Left colon (tissue), 2 donors: ENCODE measurements around the gene PTPN5. TPM values are rescaled to one million over a fixed set of nuclear protein-coding genes. Genes with fewer than 3 reads are reported as not detected.
"Not testable (repeated sequence)": the region's sequence is repeated elsewhere in the genome, so short reads cannot be mapped to it uniquely, and the experiment has no call there.

Experiments used
- ATAC-seq: fragments of 200-7000 bp; cut with Tn5 transposase; one replicate; pipeline ENCODE4 v1.9.1; 2020; ENCODE audit warnings: mild to moderate bottlenecking, moderate library complexity
- DNase-seq, 2 donors: peaks; one replicate each; pipeline ENCODE4 v3.0.0-alpha.2; 2020
- intact Hi-C, 2 donors: fragments of 100-400 bp; cut with DNase I in 1 of 2; cut with micrococcal nuclease in 1 of 2; formaldehyde crosslinking; loops; one replicate each; pipeline versions ENCODE4 v1.11.2 to v1.14.0; 2022; cut with DNase I, micrococcal nuclease
- long read RNA-seq: library from polyadenylated mRNA; unstranded; transcript quantifications from one replicate; pipeline ENCODE4 v2.0.0, GENCODE V29; 2021
- total RNA-seq, 2 donors: library from RNA; stranded (reverse); fragmentation: NEBNext Ultra II Directional; extraction: Animal tissue kit (Norgen Biotek cat#: 25700); gene quantifications; one replicate each; pipeline ENCODE4 v1.2.1, GENCODE V29; 2021
- donor health status: DM: no; HTN: no; CAD: no.
- donor health status: DM: yes; HTN: yes; CAD: no.

The PTPN5 gene
- under 1 TPM; 0.18 to 0.22 TPM for total RNA-seq
- long read RNA-seq: 0 reads

GRCh38 chr11:18791207-18791968 lies at the start of gene PTPN5:
TSS of gene PTPN5 (minus strand) at chr11:18791798. CDS start at chr11:18771958, 19,840 bp downstream.
- DNase-seq: no peak
- no peak for ATAC-seq
- intact Hi-C loops: no loop called here

- no peak for DNase-seq
- intact Hi-C loops: no loop called here
- ATAC-seq: no peak
Observed at GRCh38 chr11:18836417-18836816, 44.8 kb upstream of the PTPN5 start.

- ATAC-seq (no peak), DNase-seq (no peak)
- intact Hi-C loops: no loop called here
Observed at GRCh38 chr11:18834754-18835466, 43.3 kb upstream of the PTPN5 start.

GRCh38 chr11:18820160-18820559 lies 28.6 kb upstream of the PTPN5 start:
- DNase-seq: not testable (repeated sequence)

GRCh38 chr11:18804199-18804999 lies 12.8 kb upstream of the PTPN5 start:
- intact Hi-C loops: no loop called here
- DNase-seq: no peak
- no peak for ATAC-seq

More at GRCh38 chr11:18820160-18820559, 28.6 kb upstream of the PTPN5 start:
- intact Hi-C loops, ATAC-seq: not testable (repeated sequence)

GRCh38 chr11:18802381-18803257 lies 11.0 kb upstream of the PTPN5 start:
- ATAC-seq: peak; percentile 55
- intact Hi-C loops: no loop called here
- peak in 1 of 2 donors; percentile 47 for DNase-seq

- DNase-seq (no peak), ATAC-seq (no peak)
- intact Hi-C loops: no loop called here
Observed at GRCh38 chr11:18798799-18799469, 7.3 kb upstream of the PTPN5 start.

- no peak for ATAC-seq
- DNase-seq: no peak
- intact Hi-C loops: no loop called here
Observed at GRCh38 chr11:18794956-18795355, 3.4 kb upstream of the PTPN5 start.

- DNase-seq: no peak
Observed at GRCh38 chr11:18792827-18793226, 1.2 kb upstream of the PTPN5 start.

GRCh38 chr11:18791969-18792628 lies 501 bp upstream of the PTPN5 start:
- intact Hi-C loops: no loop called here
- DNase-seq: no peak
- no peak for ATAC-seq

More at GRCh38 chr11:18792827-18793226, 1.2 kb upstream of the PTPN5 start:
- intact Hi-C loops: no loop called here
- no peak for ATAC-seq

GRCh38 chr11:18790883-18791206 lies 753 bp downstream of the PTPN5 start:
- DNase-seq (no peak), ATAC-seq (no peak)
- intact Hi-C loops: no loop called here

GRCh38 chr11:18789942-18790341 lies 1.7 kb downstream of the PTPN5 start:
- ATAC-seq (no peak), DNase-seq (no peak)
- intact Hi-C loops: no loop called here

GRCh38 chr11:18785411-18785810 lies 6.2 kb downstream of the PTPN5 start:
- DNase-seq (no peak), ATAC-seq (no peak)
- intact Hi-C loops: no loop called here

GRCh38 chr11:18780896-18781295 lies 10.7 kb downstream of the PTPN5 start:
- intact Hi-C loops: no loop called here
- no peak for DNase-seq
- no peak for ATAC-seq

GRCh38 chr11:18780329-18780728 lies 11.3 kb downstream of the PTPN5 start:
- DNase-seq (no peak), ATAC-seq (peak; percentile 26)
- intact Hi-C loops: no loop called here

GRCh38 chr11:18778468-18778867 lies 13.1 kb downstream of the PTPN5 start:
- no peak for ATAC-seq
- no peak for DNase-seq
- intact Hi-C loops: no loop called here

GRCh38 chr11:18776324-18776723 lies 15.3 kb downstream of the PTPN5 start:
- intact Hi-C loops: no loop called here
- no peak for DNase-seq
- ATAC-seq: no peak
